GM10248 (cell line): Measurements from ENCODE around the gene OR8B3.
A peak's percentile ranks its signal among the peaks of the same experiment; 100 is the strongest.
"Not testable (repeated sequence)": the region's sequence is repeated elsewhere in the genome, so short reads cannot be mapped to it uniquely, and the experiment has no call there.

Source experiments
- CTCF ChIA-PET: fragments of 300-600 bp; sonication (Branson Sonifier 250); formaldehyde crosslinking; extraction: SDS; loops from one replicate; lab custom pipeline; 2021; ENCODE audit warnings: antibody characterized with exemption; lab: Yijun Ruan, JAX
- POLR2A ChIA-PET: fragments of 350-650 bp; sonication (Branson Sonifier 250); formaldehyde crosslinking; extraction: SDS; loops from one replicate; lab custom pipeline; 2020; ENCODE audit warnings: antibody characterized with exemption; lab: Yijun Ruan, JAX
- DNase-seq: peaks from one replicate; pipeline ENCODE4 v3.0.0; 2012; ENCODE audit errors: extremely low spot score
- CTCF ChIP-seq: IDR thresholded peaks from 2 replicates; pipeline ENCODE4 v1.5.1; 2012; ENCODE audit warnings: mild to moderate bottlenecking, low read depth; ENCODE audit errors: extremely low read depth, missing control alignments, control extremely low read depth

Gene OR8B3

GRCh38 chr11:124415356-124415923 is 16.6 kb upstream of the OR8B3 start:
- CTCF ChIA-PET: interaction anchor here (0.7 to 3.2 kb wide), 9 partner anchors 11 to 333 kb away, joined by 3 to 14 read pairs (median 3); no protein-coding TSS in a partner anchor
- DNase-seq: peak; percentile 25
- POLR2A ChIA-PET: no interaction called here
- peak; percentile 36 for TF ChIP-seq CTCF

- ChIA-PET POLR2A (no interaction called here), CTCF (no interaction called here)
- DNase-seq: no peak
- TF ChIP-seq CTCF: no peak
Measured at GRCh38 chr11:124409906-124410305, 11.1 kb upstream of the OR8B3 start.

GRCh38 chr11:124405581-124405980 is 6.8 kb upstream of the OR8B3 start:
- ChIA-PET POLR2A (no interaction called here), CTCF (interaction anchor here (1.1 to 2.5 kb wide), 3 partner anchors 11 to 334 kb away, joined by 3 to 7 read pairs (median 5); no protein-coding TSS in a partner anchor)
- no peak for TF ChIP-seq CTCF
- no peak for DNase-seq

GRCh38 chr11:124403186-124403585 is 4.4 kb upstream of the OR8B3 start:
- CTCF ChIA-PET: interaction anchor here (0.7 to 3.3 kb wide), 8 partner anchors 8 to 331 kb away, joined by 3 to 20 read pairs (median 6); no protein-coding TSS in a partner anchor
- DNase-seq, POLR2A ChIA-PET: not testable (repeated sequence)

- POLR2A ChIA-PET: no interaction called here
- peak; percentile 57 for DNase-seq
- CTCF ChIA-PET: interaction anchor here (0.6 to 3.3 kb wide), 30 partner anchors 8 to 1476 kb away, joined by 3 to 20 read pairs (median 4); no protein-coding TSS in a partner anchor
Measured at GRCh38 chr11:124402326-124402922, 3.6 kb upstream of the OR8B3 start.

GRCh38 chr11:124396847-124397246 is 2.0 kb downstream of the OR8B3 start:
- CTCF ChIA-PET, POLR2A ChIA-PET, DNase-seq: not testable (repeated sequence)

More at GRCh38 chr11:124402326-124402922, 3.6 kb upstream of the OR8B3 start:
- peak; percentile 59 for TF ChIP-seq CTCF

GRCh38 chr11:124394408-124394807 is 4.4 kb downstream of the OR8B3 start:
- no peak for TF ChIP-seq CTCF
- no peak for DNase-seq
- ChIA-PET POLR2A (no interaction called here), CTCF (interaction anchor here (0.9 kb wide), 1 partner anchor 8 kb away, joined by 4 read pairs; no protein-coding TSS in a partner anchor)
